Natural killer cell (primary cell): Measurements from ENCODE around the gene NCBP1. TPM values are rescaled to one million over a fixed set of nuclear protein-coding genes. Genes with fewer than 3 reads are reported as not detected.
A peak's percentile ranks its signal among the peaks of the same experiment; 100 is the strongest.

Experiments used
- ATAC-seq, 3 donors: fragments of 150-1000 bp in 2 of 3; fragments of 200-7000 bp in 1 of 3; cut with Tn5 transposase; 1 replicate in 1 of 3; 2 replicates in 2 of 3; pipeline ENCODE4 v1.10.0; 2021; ENCODE audit warnings: mild to moderate bottlenecking in 2 of 3, moderate library complexity in 2 of 3
- DNase-seq, 2 donors: peaks; one replicate each; pipeline versions ENCODE4 v3.0.0 to v3.0.0-alpha.2; 2013 to 2021; ENCODE audit warnings: mixed read lengths in 1 of 2
- H3K27ac ChIP-seq: one replicate; pipeline ENCODE4 v1.5.1; 2013; ENCODE audit warnings: mild to moderate bottlenecking, low read length
- H3K27me3 ChIP-seq: one replicate; pipeline ENCODE4 v1.6.1; 2013; ENCODE audit warnings: low read length; ENCODE audit not compliant: control insufficient read depth, insufficient read depth
- H3K36me3 ChIP-seq: one replicate; pipeline ENCODE4 v1.6.1; 2013; ENCODE audit warnings: low read length; ENCODE audit not compliant: control insufficient read depth, insufficient read depth
- H3K4me1 ChIP-seq: one replicate; pipeline ENCODE4 v1.6.1; 2013; ENCODE audit warnings: low read length; ENCODE audit not compliant: control insufficient read depth, insufficient read depth
- H3K4me3 ChIP-seq: one replicate; pipeline ENCODE4 v1.5.1; 2013; ENCODE audit warnings: low read length
- H3K9me3 ChIP-seq: one replicate; pipeline ENCODE4 v1.6.1; 2013; ENCODE audit warnings: low read length; ENCODE audit not compliant: control insufficient read depth, insufficient read depth
- H3K27ac Mint-ChIP-seq, 2 donors: one replicate each; pipeline ENCODE4 v1.8.0; 2022; ENCODE audit warnings: mild to moderate bottlenecking in 2 of 2, mixed read lengths in 2 of 2, moderate library complexity in 1 of 2
- H3K27me3 Mint-ChIP-seq, 2 donors: one replicate each; pipeline ENCODE4 v1.8.0; 2022; ENCODE audit warnings: low read depth in 2 of 2, mixed read lengths in 2 of 2
- H3K36me3 Mint-ChIP-seq: one replicate; pipeline ENCODE4 v1.8.0; 2022; ENCODE audit warnings: mixed read lengths
- H3K4me1 Mint-ChIP-seq, 2 donors: one replicate each; pipeline ENCODE4 v1.8.0; 2022; ENCODE audit warnings: mixed read lengths in 2 of 2
- H3K4me3 Mint-ChIP-seq: one replicate; pipeline ENCODE4 v1.8.0; 2022; ENCODE audit warnings: mild to moderate bottlenecking, moderate library complexity, mixed read lengths
- H3K9me3 Mint-ChIP-seq, 2 donors: one replicate each; pipeline ENCODE4 v1.8.0; 2022; ENCODE audit warnings: mixed read lengths in 2 of 2
- CTCF ChIP-seq: fragments of 200-600 bp; IDR thresholded peaks from one replicate; pipeline ENCODE4 v1.8.0; 2022; ENCODE audit warnings: antibody characterized with exemption
- WGBS: methylation state at CpG from one replicate; pipeline ENCODE4 v1.1.7; 2013; ENCODE audit warnings: missing lambda C conversion rate; ENCODE audit not compliant: insufficient coverage; 5-methylcytosine and 5-hydroxymethylcytosine counted together
- intact Hi-C: fragments of 100-400 bp; cut with micrococcal nuclease; formaldehyde crosslinking; loops from one replicate; pipeline ENCODE4 v1.14.2; 2022
- total RNA-seq, 4 donors: library from RNA; stranded (reverse); fragments of 120-200 nt in 1 of 4; gene quantifications; one replicate each; pipeline versions ENCODE4 v1.2.3 to v1.2.4, GENCODE V29; 2013 to 2022

Gene NCBP1
- total RNA-seq, 3 donors from 2014 or later (not counting 1 experiment from before 2014, with no cell fraction given): 39.3 to 55.2 (median 51.2) TPM

- Histone ChIP-seq H3K36me3 (peaks cover 81% of the 10 kb centered on the region), H3K27me3 (no peaks in the 10 kb centered on the region), H3K9me3 (no peaks in the 10 kb centered on the region), H3K4me3 (no peak overlapping the region), H3K4me1 (no peaks in the 10 kb centered on the region), H3K27ac (no peak overlapping the region)
- peaks cover 0 to 9% of the 10 kb centered on the region in 2 donors for H3K4me1 Mint-ChIP-seq
- ATAC-seq (no peak), DNase-seq (no peak)
- no peaks in the 10 kb centered on the region for H3K9me3 Mint-ChIP-seq
- intact Hi-C loops: no loop called here
- H3K27ac Mint-ChIP-seq: peak overlapping the region in 1 of 2 donors; percentile 13
- TF ChIP-seq CTCF: no peak
- WGBS: 95% methylated on average over 3 of the region's 3 CpGs
- H3K27me3 Mint-ChIP-seq: no peaks in the 10 kb centered on the region
- no peak overlapping the region for H3K4me3 Mint-ChIP-seq
- peaks cover 25% of the 10 kb centered on the region for H3K36me3 Mint-ChIP-seq
Measured at GRCh38 chr9:97675655-97676054, 42.0 kb downstream of the NCBP1 start.

GRCh38 chr9:97682242-97682641, 48.6 kb downstream of the NCBP1 start:
- DNase-seq: no peak
- Mint-ChIP-seq H3K27ac (peak overlapping the region; percentile 38 to 59), H3K4me3 (no peak overlapping the region), H3K9me3 (no peaks in the 10 kb centered on the region), H3K4me1 (peaks cover 0 to 9% of the 10 kb centered on the region in 2 donors), H3K36me3 (peaks cover 10% of the 10 kb centered on the region), H3K27me3 (no peaks in the 10 kb centered on the region)
- no peak overlapping the region for H3K4me3 ChIP-seq
- H3K27me3 ChIP-seq: no peaks in the 10 kb centered on the region
- peaks cover 70% of the 10 kb centered on the region for H3K36me3 ChIP-seq
- no peak overlapping the region for H3K27ac ChIP-seq
- 100% methylated on average over 1 of the region's 1 CpG for WGBS
- ATAC-seq: no peak
- H3K4me1 ChIP-seq: no peaks in the 10 kb centered on the region
- intact Hi-C loops: no loop called here
- H3K9me3 ChIP-seq: no peaks in the 10 kb centered on the region
- no peak for TF ChIP-seq CTCF

GRCh38 chr9:97688654-97689053, 55.0 kb downstream of the NCBP1 start:
- H3K36me3 Mint-ChIP-seq: peaks cover 15% of the 10 kb centered on the region
- no CpG with 5 or more reads among the region's 1 CpG for WGBS

More at GRCh38 chr9:97688654-97689053, 55.0 kb downstream of the NCBP1 start:
- ATAC-seq (no peak), DNase-seq (no peak)
- Mint-ChIP-seq H3K4me3 (no peak overlapping the region), H3K27me3 (no peaks in the 10 kb centered on the region), H3K4me1 (peaks cover 13 to 26% of the 10 kb centered on the region in 2 donors), H3K27ac (peak overlapping the region in 1 of 2 donors; percentile 1), H3K9me3 (no peaks in the 10 kb centered on the region)
- Histone ChIP-seq H3K36me3 (peaks cover 64% of the 10 kb centered on the region), H3K27me3 (no peaks in the 10 kb centered on the region), H3K9me3 (no peaks in the 10 kb centered on the region), H3K4me1 (no peaks in the 10 kb centered on the region), H3K4me3 (no peak overlapping the region), H3K27ac (no peak overlapping the region)
- intact Hi-C loops: no loop called here
- TF ChIP-seq CTCF: no peak
